Effector CD8-positive, alpha-beta T cell (primary cell): Measurements from ENCODE around the gene BCKDHA.
"Not testable (repeated sequence)": the region's sequence is repeated elsewhere in the genome, so short reads cannot be mapped to it uniquely, and the experiment has no call there.

Experiments used
- DNase-seq: peaks from one replicate; lab custom pipeline; 2025; lab: John Stamatoyannopoulos, UW

BCKDHA gene

GRCh38 chr19:41366089-41366488 lies 31.5 kb upstream of the BCKDHA start:
- no peak for DNase-seq

GRCh38 chr19:41367848-41368301 lies 29.7 kb upstream of the BCKDHA start:
- DNase-seq = no peak

- no peak for DNase-seq
These were observed 27.8 kb upstream of the BCKDHA start for GRCh38 chr19:41369769-41370168.

GRCh38 chr19:41371119-41371518 lies 26.5 kb upstream of the BCKDHA start:
- not testable (repeated sequence) for DNase-seq

GRCh38 chr19:41371541-41371940 lies 26.1 kb upstream of the BCKDHA start:
- DNase-seq = no peak

GRCh38 chr19:41372501-41372900 lies 25.1 kb upstream of the BCKDHA start:
- no peak for DNase-seq

- DNase-seq = no peak
These were observed 23.6 kb upstream of the BCKDHA start for GRCh38 chr19:41373993-41374392.

GRCh38 chr19:41376241-41376997 lies 21.2 kb upstream of the BCKDHA start, which contains the start of gene TMEM91:
Gene TMEM91, plus strand, starts transcription at chr19:41376533. Its CDS starts 1,777 bp downstream, at chr19:41378310.
- no peak for DNase-seq

- no peak for DNase-seq
These were observed 20.6 kb upstream of the BCKDHA start for GRCh38 chr19:41376998-41377365.

- DNase-seq = peak; percentile 19
These were observed 19.5 kb upstream of the BCKDHA start for GRCh38 chr19:41377977-41378709.

- not testable (repeated sequence) for DNase-seq
These were observed 16.1 kb upstream of the BCKDHA start for GRCh38 chr19:41381536-41381935.

- DNase-seq = no peak
These were observed 13.3 kb upstream of the BCKDHA start for GRCh38 chr19:41384351-41384750.

GRCh38 chr19:41386442-41386841 lies 11.2 kb upstream of the BCKDHA start:
- DNase-seq = no peak

- no peak for DNase-seq
These were observed 6.0 kb upstream of the BCKDHA start for GRCh38 chr19:41391618-41392017.

- no peak for DNase-seq
These were observed 4.8 kb upstream of the BCKDHA start for GRCh38 chr19:41392775-41393174.

GRCh38 chr19:41395355-41395754 lies 2.3 kb upstream of the BCKDHA start:
- no peak for DNase-seq

- no peak for DNase-seq
These were observed 416 bp downstream of the BCKDHA start for GRCh38 chr19:41398050-41398418.

- no peak for DNase-seq
These were observed 980 bp downstream of the BCKDHA start for GRCh38 chr19:41398598-41398997.

- no peak for DNase-seq
These were observed 1.5 kb downstream of the BCKDHA start for GRCh38 chr19:41399091-41399490.

GRCh38 chr19:41399525-41399924 lies 1.9 kb downstream of the BCKDHA start:
- no peak for DNase-seq

- DNase-seq = no peak
These were observed 3.9 kb downstream of the BCKDHA start for GRCh38 chr19:41401483-41401882.

GRCh38 chr19:41402010-41402409 lies 4.4 kb downstream of the BCKDHA start:
- DNase-seq = no peak
